PFSK-1 (cell line): ENCODE measurements around the gene LAMTOR4.
A peak's percentile ranks its signal among the peaks of the same experiment; 100 is the strongest.

Source experiments
- FOXP2 ChIP-seq: optimal IDR thresholded peaks from 2 replicates; pipeline ENCODE3; 2011; ENCODE audit warnings: borderline replicate concordance, control low read depth, inconsistent platforms; ENCODE audit not compliant: insufficient read depth; ENCODE audit errors: extremely low read length, extremely low read depth
- POLR2AphosphoS5 ChIP-seq: IDR thresholded peaks from 2 replicates; pipeline ENCODE4 v1.6.1; 2012; ENCODE audit warnings: low read depth, mild to moderate bottlenecking, control low read depth, low read length, moderate library complexity
- REST ChIP-seq, 2 experiments: IDR thresholded peaks; 2 replicates each; pipeline versions ENCODE4 v1.6.1 to v1.8.0; 2011 to 2012; ENCODE audit warnings: low read depth in 2 of 2, low read length in 2 of 2, control low read depth in 1 of 2, inconsistent platforms in 1 of 2, mild to moderate bottlenecking in 1 of 2, moderate library complexity in 1 of 2; ENCODE audit not compliant: insufficient read depth in 1 of 2
- SIN3A ChIP-seq: IDR thresholded peaks from 2 replicates; pipeline ENCODE4 v1.6.1; 2012; ENCODE audit warnings: mild to moderate bottlenecking, low read length, moderate library complexity, borderline replicate concordance; ENCODE audit not compliant: insufficient read depth
- TAF1 ChIP-seq: IDR thresholded peaks from 2 replicates; pipeline ENCODE4 v1.6.1; 2012; ENCODE audit warnings: low read length, control low read depth, borderline replicate concordance; ENCODE audit not compliant: insufficient read depth

Gene LAMTOR4

GRCh38 chr7:100158229-100159098 lies 9.7 kb downstream of the LAMTOR4 start, which contains the start of gene TRAPPC14:
Gene TRAPPC14, minus strand, starts transcription at chr7:100158723. Its CDS starts 224 bp downstream, at chr7:100158499.
- TF ChIP-seq TAF1 (peak; percentile 89), SIN3A (peak; percentile 15; the same call in 1 of the 2 replicates), REST (IDR thresholded peaks at IDR 0.05; ENCODE audit: insufficient read depth in 1 of 2, low read depth in 2 of 2, low read length in 2 of 2) (no peak), FOXP2 (peak; percentile 30), POLR2AphosphoS5 (peak; percentile 79)

- TF ChIP-seq FOXP2 (no peak), TAF1 (no peak), REST (IDR thresholded peaks at IDR 0.05; ENCODE audit: insufficient read depth in 1 of 2, low read depth in 2 of 2, low read length in 2 of 2) (no peak), SIN3A (no peak), POLR2AphosphoS5 (no peak)
These were observed 10.4 kb downstream of the LAMTOR4 start for GRCh38 chr7:100159099-100159623.

- no peak for TF ChIP-seq TAF1
- no peak for TF ChIP-seq SIN3A
- TF ChIP-seq REST (IDR thresholded peaks at IDR 0.05; ENCODE audit: insufficient read depth in 1 of 2, low read depth in 2 of 2, low read length in 2 of 2), result no peak
- TF ChIP-seq FOXP2, result no peak
- no peak for TF ChIP-seq POLR2AphosphoS5
These were observed 11.3 kb downstream of the LAMTOR4 start for GRCh38 chr7:100160067-100160466.

- no peak for TF ChIP-seq SIN3A
- TF ChIP-seq TAF1, result no peak
- TF ChIP-seq FOXP2, result no peak
- TF ChIP-seq REST (IDR thresholded peaks at IDR 0.05; ENCODE audit: insufficient read depth in 1 of 2, low read depth in 2 of 2, low read length in 2 of 2), result no peak
- TF ChIP-seq POLR2AphosphoS5, result no peak
These were observed 14.4 kb downstream of the LAMTOR4 start for GRCh38 chr7:100163006-100163531.
